ENCODE data around the gene FAAH.

Gene FAAH

GRCh38 chr1:46411601-46412341, 17.7 kb downstream of the FAAH start:
- Histone ChIP-seq H3K4me2 (ENCODE audit: low read length) (no peak overlapping the region), H3K36me3 (ENCODE audit: insufficient read depth, low read length) (no peaks in the 10 kb centered on the region), H3K9me3 (replicated peaks; ENCODE audit: low read length) (no peaks in the 10 kb centered on the region), H3K9ac (ENCODE audit: low read depth, low read length) (no peak overlapping the region), H3K27me3 (ENCODE audit: control insufficient read depth, insufficient read depth, low read length) (peaks cover 10% of the 10 kb centered on the region), H3K4me1 (ENCODE audit: control insufficient read depth, insufficient read depth, low read length) (peaks cover 7% of the 10 kb centered on the region), H3K4me3 (ENCODE audit: low read length) (no peak overlapping the region)

- H3K9ac ChIP-seq (ENCODE audit: low read depth, low read length): no peak overlapping the region
- no peak overlapping the region for H3K4me2 ChIP-seq (ENCODE audit: low read length)
- no peak overlapping the region for H3K4me3 ChIP-seq (ENCODE audit: low read length)
- H3K36me3 ChIP-seq (ENCODE audit: insufficient read depth, low read length): no peaks in the 10 kb centered on the region
- H3K4me1 ChIP-seq (ENCODE audit: control insufficient read depth, insufficient read depth, low read length): peaks cover 4% of the 10 kb centered on the region
- H3K9me3 ChIP-seq (replicated peaks; ENCODE audit: low read length): no peaks in the 10 kb centered on the region
- H3K27me3 ChIP-seq (ENCODE audit: control insufficient read depth, insufficient read depth, low read length): peaks cover 10% of the 10 kb centered on the region
Measured at GRCh38 chr1:46412893-46413595, 18.9 kb downstream of the FAAH start.

- Histone ChIP-seq H3K9ac (ENCODE audit: low read depth, low read length) (no peak overlapping the region), H3K36me3 (ENCODE audit: insufficient read depth, low read length) (no peaks in the 10 kb centered on the region), H3K27me3 (ENCODE audit: control insufficient read depth, insufficient read depth, low read length) (peaks cover 10% of the 10 kb centered on the region), H3K4me2 (ENCODE audit: low read length) (no peak overlapping the region), H3K9me3 (replicated peaks; ENCODE audit: low read length) (no peaks in the 10 kb centered on the region), H3K4me3 (ENCODE audit: low read length) (no peak overlapping the region), H3K4me1 (ENCODE audit: control insufficient read depth, insufficient read depth, low read length) (peaks cover 4% of the 10 kb centered on the region)
Measured at GRCh38 chr1:46413596-46413985, 19.5 kb downstream of the FAAH start.

- peaks cover 18% of the 10 kb centered on the region for H3K27me3 ChIP-seq (ENCODE audit: control insufficient read depth, insufficient read depth, low read length)
- no peak overlapping the region for H3K9ac ChIP-seq (ENCODE audit: low read depth, low read length)
- no peak overlapping the region for H3K4me2 ChIP-seq (ENCODE audit: low read length)
- no peaks in the 10 kb centered on the region for H3K9me3 ChIP-seq (replicated peaks; ENCODE audit: low read length)
- no peak overlapping the region for H3K4me3 ChIP-seq (ENCODE audit: low read length)
- H3K36me3 ChIP-seq (ENCODE audit: insufficient read depth, low read length): no peaks in the 10 kb centered on the region
- H3K4me1 ChIP-seq (ENCODE audit: control insufficient read depth, insufficient read depth, low read length): peaks cover 3% of the 10 kb centered on the region
Measured at GRCh38 chr1:46415514-46415913, 21.4 kb downstream of the FAAH start.

- Histone ChIP-seq H3K4me3 (ENCODE audit: low read length) (no peak overlapping the region), H3K4me1 (ENCODE audit: control insufficient read depth, insufficient read depth, low read length) (no peaks in the 10 kb centered on the region), H3K36me3 (ENCODE audit: insufficient read depth, low read length) (no peaks in the 10 kb centered on the region), H3K4me2 (ENCODE audit: low read length) (no peak overlapping the region), H3K27me3 (ENCODE audit: control insufficient read depth, insufficient read depth, low read length) (peaks cover 43% of the 10 kb centered on the region), H3K9ac (ENCODE audit: low read depth, low read length) (no peak overlapping the region), H3K9me3 (replicated peaks; ENCODE audit: low read length) (no peaks in the 10 kb centered on the region)
Measured at GRCh38 chr1:46418976-46419375, 24.9 kb downstream of the FAAH start.

GRCh38 chr1:46420533-46420915, 26.4 kb downstream of the FAAH start:
- Histone ChIP-seq H3K9ac (ENCODE audit: low read depth, low read length) (no peak overlapping the region), H3K4me1 (ENCODE audit: control insufficient read depth, insufficient read depth, low read length) (no peaks in the 10 kb centered on the region), H3K27me3 (ENCODE audit: control insufficient read depth, insufficient read depth, low read length) (peaks cover 46% of the 10 kb centered on the region), H3K4me2 (ENCODE audit: low read length) (no peak overlapping the region), H3K36me3 (ENCODE audit: insufficient read depth, low read length) (no peaks in the 10 kb centered on the region), H3K4me3 (ENCODE audit: low read length) (no peak overlapping the region), H3K9me3 (replicated peaks; ENCODE audit: low read length) (no peaks in the 10 kb centered on the region)

GRCh38 chr1:46421739-46422138, 27.6 kb downstream of the FAAH start:
- H3K4me1 ChIP-seq (ENCODE audit: control insufficient read depth, insufficient read depth, low read length): no peaks in the 10 kb centered on the region
- no peaks in the 10 kb centered on the region for H3K9me3 ChIP-seq (replicated peaks; ENCODE audit: low read length)
- no peak overlapping the region for H3K4me2 ChIP-seq (ENCODE audit: low read length)
- peaks cover 45% of the 10 kb centered on the region for H3K27me3 ChIP-seq (ENCODE audit: control insufficient read depth, insufficient read depth, low read length)
- no peak overlapping the region for H3K4me3 ChIP-seq (ENCODE audit: low read length)
- H3K36me3 ChIP-seq (ENCODE audit: insufficient read depth, low read length): no peaks in the 10 kb centered on the region
- H3K9ac ChIP-seq (ENCODE audit: low read depth, low read length): no peak overlapping the region

GRCh38 chr1:46422261-46422871, 28.2 kb downstream of the FAAH start:
- no peaks in the 10 kb centered on the region for H3K4me1 ChIP-seq (ENCODE audit: control insufficient read depth, insufficient read depth, low read length)
- peaks cover 45% of the 10 kb centered on the region for H3K27me3 ChIP-seq (ENCODE audit: control insufficient read depth, insufficient read depth, low read length)
- H3K4me2 ChIP-seq (ENCODE audit: low read length): no peak overlapping the region
- H3K9me3 ChIP-seq (replicated peaks; ENCODE audit: low read length): no peaks in the 10 kb centered on the region
- H3K9ac ChIP-seq (ENCODE audit: low read depth, low read length): no peak overlapping the region
- H3K4me3 ChIP-seq (ENCODE audit: low read length): no peak overlapping the region
- no peaks in the 10 kb centered on the region for H3K36me3 ChIP-seq (ENCODE audit: insufficient read depth, low read length)

- Histone ChIP-seq H3K36me3 (ENCODE audit: insufficient read depth, low read length) (no peaks in the 10 kb centered on the region), H3K9ac (ENCODE audit: low read depth, low read length) (no peak overlapping the region), H3K4me2 (ENCODE audit: low read length) (no peak overlapping the region), H3K27me3 (ENCODE audit: control insufficient read depth, insufficient read depth, low read length) (peaks cover 50% of the 10 kb centered on the region), H3K4me3 (ENCODE audit: low read length) (no peak overlapping the region), H3K4me1 (ENCODE audit: control insufficient read depth, insufficient read depth, low read length) (no peaks in the 10 kb centered on the region), H3K9me3 (replicated peaks; ENCODE audit: low read length) (no peaks in the 10 kb centered on the region)
Measured at GRCh38 chr1:46423574-46424240, 29.6 kb downstream of the FAAH start.

GRCh38 chr1:46424730-46425129, 30.6 kb downstream of the FAAH start:
- Histone ChIP-seq H3K4me2 (ENCODE audit: low read length) (no peak overlapping the region), H3K4me3 (ENCODE audit: low read length) (no peak overlapping the region), H3K9me3 (replicated peaks; ENCODE audit: low read length) (no peaks in the 10 kb centered on the region), H3K36me3 (ENCODE audit: insufficient read depth, low read length) (no peaks in the 10 kb centered on the region), H3K4me1 (ENCODE audit: control insufficient read depth, insufficient read depth, low read length) (no peaks in the 10 kb centered on the region), H3K27me3 (ENCODE audit: control insufficient read depth, insufficient read depth, low read length) (peaks cover 54% of the 10 kb centered on the region), H3K9ac (ENCODE audit: low read depth, low read length) (no peak overlapping the region)

GRCh38 chr1:46425726-46426125, 31.6 kb downstream of the FAAH start:
- Histone ChIP-seq H3K36me3 (ENCODE audit: insufficient read depth, low read length) (no peaks in the 10 kb centered on the region), H3K4me1 (ENCODE audit: control insufficient read depth, insufficient read depth, low read length) (no peaks in the 10 kb centered on the region), H3K4me2 (ENCODE audit: low read length) (no peak overlapping the region), H3K9ac (ENCODE audit: low read depth, low read length) (no peak overlapping the region), H3K4me3 (ENCODE audit: low read length) (no peak overlapping the region), H3K27me3 (ENCODE audit: control insufficient read depth, insufficient read depth, low read length) (peaks cover 51% of the 10 kb centered on the region), H3K9me3 (replicated peaks; ENCODE audit: low read length) (no peaks in the 10 kb centered on the region)
